GM12873 (cell line): ENCODE measurements around the gene CPEB1.

ENCODE experiments used
- TF ChIP-seq, protein P1 (sequence below): IDR thresholded peaks from 2 replicates; pipeline ENCODE4 v1.5.1; 2012; ENCODE audit warnings: low read depth, mild to moderate bottlenecking, moderate library complexity, low read length, control low read depth; ENCODE audit not compliant: insufficient read depth; ENCODE audit errors: missing control alignments

CPEB1 gene

DNA sequence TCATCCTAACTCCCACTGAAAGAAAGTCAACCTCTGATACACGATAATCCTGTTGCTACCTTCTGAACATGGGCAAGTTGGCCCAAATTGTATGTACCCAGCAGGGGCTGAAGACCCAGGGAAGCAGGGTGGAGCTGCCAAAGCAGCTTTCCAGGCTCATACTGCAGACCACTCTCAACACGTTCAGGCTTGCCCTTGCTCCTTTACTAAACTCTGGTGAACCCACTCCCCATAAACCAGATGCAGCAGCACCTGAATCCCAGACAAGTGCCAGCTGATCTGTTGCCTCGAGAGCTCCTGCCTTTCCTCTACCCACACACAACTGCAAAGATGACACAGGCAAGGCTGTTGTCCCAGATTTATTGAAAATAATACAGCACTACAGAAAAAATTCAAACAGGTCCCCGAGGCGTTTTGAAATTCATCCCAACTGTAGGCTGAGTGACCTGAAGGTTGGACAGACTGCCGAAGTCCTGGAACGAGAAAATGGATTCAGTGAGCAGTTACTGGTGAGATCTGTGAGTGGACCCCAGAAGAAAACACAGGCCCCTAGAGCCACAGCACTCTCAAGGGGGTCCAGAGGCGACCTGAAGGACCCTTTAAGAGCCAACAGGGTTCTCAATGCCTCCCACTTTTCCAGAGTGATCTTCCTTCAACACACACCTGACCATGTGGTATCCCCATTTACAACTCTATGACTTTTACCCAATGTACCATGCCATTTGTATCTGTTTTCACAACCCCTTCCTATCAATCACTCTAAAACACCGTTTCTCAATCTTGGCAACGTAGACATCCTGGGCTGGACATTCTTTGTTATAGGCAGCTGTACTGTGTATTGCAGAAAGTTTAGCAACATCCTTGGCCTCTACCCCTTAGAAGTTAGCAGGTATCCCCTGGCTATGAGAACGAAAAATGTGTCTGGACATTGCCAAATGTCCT is 110.5 kb downstream of the CPEB1 start:
- TF ChIP-seq, protein P1, sequence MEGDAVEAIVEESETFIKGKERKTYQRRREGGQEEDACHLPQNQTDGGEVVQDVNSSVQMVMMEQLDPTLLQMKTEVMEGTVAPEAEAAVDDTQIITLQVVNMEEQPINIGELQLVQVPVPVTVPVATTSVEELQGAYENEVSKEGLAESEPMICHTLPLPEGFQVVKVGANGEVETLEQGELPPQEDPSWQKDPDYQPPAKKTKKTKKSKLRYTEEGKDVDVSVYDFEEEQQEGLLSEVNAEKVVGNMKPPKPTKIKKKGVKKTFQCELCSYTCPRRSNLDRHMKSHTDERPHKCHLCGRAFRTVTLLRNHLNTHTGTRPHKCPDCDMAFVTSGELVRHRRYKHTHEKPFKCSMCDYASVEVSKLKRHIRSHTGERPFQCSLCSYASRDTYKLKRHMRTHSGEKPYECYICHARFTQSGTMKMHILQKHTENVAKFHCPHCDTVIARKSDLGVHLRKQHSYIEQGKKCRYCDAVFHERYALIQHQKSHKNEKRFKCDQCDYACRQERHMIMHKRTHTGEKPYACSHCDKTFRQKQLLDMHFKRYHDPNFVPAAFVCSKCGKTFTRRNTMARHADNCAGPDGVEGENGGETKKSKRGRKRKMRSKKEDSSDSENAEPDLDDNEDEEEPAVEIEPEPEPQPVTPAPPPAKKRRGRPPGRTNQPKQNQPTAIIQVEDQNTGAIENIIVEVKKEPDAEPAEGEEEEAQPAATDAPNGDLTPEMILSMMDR = no peak

DNA sequence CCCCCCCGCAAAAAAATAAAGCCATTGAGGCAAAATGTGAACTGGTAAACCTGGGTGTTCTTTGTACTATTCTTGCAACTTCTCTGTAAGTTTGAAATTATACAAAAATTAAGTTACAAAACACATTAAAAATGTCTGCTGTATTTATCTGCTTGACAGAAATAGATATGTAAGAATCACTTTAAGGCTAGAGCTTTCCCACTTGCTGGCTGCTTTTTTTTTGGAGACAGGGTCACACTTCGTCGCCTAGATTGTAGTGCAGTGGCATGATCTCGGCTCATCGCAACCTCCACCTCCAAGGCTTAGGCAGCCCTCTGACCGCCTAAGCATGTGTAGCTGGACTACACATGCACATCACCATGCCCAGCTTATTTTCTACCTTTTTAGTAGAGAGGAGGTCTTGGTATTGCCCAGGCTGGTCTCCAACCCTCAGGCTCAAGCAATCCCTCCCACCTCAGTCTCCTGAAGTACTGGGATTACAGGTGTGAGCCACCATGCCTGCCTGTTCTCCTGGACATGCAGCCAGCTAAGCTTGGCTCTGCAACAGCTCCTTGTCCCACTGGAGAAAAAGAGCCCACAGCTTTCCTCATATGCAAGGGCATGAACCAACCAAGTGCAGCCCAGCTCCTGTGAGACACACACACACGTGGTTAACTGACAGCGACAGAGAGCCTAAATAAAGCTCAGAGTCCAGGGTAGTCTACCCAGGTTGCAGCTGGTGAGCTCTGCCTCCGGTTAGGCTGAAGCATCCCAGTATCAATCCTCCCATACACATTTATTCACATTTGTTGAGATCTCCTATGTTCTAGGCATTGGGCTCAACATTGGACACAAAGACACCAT is 111.4 kb downstream of the CPEB1 start:
- TF ChIP-seq, protein P1 = no peak

DNA sequence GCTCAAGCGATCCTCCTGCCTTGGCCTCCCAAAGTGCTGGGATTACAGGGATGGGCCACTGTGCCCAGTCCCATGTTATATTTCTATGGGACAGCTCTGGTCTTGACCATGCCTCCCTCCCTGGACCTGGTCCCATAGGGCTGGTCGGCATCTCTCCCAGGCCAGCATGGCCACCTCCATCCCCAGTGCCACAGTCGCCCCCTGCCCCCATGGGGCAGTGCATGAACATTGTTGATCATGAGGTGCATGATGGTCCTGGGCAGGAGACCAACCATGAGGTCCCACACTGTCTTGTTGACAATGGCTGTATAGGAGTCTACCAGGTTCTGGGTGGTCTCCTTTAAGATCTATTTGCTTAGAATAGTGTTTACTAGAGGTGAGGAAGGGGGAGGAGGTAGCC is 113.4 kb downstream of the CPEB1 start:
- TF ChIP-seq, protein P1 = no peak

DNA sequence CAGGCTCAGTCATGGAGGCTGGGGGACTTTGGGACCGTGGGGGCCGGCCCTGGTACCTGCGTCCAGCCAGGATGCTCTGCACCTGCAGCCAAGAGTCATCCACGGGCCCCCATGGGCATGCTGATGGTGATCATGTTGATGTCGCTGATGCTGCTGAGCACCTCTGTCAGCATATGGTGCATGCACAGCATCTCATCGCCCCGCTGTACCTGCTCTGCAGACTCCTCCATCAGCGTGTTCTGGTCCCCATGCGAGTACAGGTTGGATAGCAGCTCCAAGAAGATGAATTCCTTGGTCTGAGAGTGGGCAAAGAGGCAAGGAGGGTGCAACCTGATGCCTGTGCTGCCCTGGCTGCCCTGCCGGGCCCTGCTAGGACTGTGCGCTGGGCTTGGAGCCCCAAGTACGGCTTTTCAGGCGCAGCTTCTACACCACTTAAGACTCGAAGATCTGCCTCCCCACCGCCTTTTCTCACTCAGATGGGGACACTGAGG is 114.1 kb downstream of the CPEB1 start:
- TF ChIP-seq, protein P1 = no peak

DNA sequence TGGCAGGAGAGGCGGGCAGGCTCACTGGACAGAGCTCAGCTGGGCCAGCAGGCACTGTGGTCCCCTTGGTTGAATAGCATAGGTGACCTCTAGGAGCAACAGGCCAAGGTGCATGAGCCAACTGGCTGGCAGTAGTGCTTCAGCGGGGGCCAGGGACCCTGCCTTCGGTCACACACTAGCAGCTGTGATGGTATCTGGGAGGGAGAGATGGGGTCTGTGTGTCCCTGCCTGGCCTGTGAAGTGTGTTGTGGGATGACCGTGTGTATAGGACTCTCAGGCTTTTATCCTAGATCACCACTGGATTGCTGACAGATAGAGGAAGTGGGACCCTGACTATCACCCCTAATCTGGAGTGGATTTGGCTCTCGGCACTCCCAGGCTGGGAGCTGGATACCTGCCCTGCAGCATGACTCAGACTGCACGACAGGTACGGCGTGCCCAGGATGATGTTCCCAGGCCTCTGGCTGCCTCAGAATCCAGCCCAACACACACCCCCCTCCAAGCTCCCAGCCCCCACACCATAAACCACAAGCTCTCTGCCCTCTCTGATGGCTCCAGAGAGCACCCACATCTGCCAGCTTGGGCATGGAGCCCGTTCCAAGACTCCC is 114.7 kb downstream of the CPEB1 start:
- TF ChIP-seq, protein P1 = no peak

DNA sequence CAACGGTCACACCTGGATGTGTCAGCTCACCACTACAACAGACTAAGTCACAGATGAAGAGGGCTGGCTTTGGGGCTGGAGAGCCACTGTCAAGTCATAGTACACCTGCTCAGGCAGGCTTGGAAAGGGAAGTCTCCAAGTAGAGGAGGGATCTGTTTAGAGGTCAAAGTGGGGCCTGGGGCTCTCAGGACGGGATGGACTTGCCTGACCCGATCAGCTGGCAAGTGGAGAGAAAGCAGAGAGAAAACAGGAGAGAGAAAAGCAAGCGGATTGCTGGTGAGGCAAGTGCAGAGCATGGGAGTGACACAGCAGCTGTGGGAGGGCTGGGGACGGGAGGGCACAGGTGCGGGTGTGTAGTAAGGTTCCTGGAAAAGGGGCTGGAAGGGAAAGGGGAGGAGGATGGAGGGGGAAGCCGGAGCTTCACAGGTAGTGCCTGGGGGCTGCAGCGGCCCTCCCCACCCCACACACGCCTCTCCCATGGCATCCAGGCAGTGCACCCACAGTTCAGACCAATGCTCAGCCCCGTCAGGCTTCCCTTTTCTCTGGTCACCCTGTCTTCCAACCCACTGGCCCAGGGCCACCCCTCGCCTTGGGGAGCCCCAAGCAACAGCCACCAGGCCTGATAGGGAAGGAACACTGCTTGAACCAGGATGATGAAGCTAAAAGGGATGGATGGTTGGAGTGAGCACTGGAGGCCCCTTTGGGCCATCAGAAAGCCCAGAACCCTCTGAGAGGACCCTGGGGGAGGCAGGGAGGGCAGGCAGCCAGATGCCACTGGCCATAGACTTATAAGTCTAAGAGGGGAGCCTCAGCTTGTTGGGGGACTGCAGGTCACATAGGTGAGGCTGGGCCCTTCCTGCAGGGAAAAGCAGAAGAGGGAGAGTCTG is 115.4 kb downstream of the CPEB1 start:
- TF ChIP-seq, protein P1 = no peak
